BLaER1 (cell line): ENCODE results near the gene ZBTB12.

Experiments
- H3K27ac ChIP-seq: shearing (Covaris generic); formaldehyde crosslinking; 2 replicates; pipeline ENCODE4 v1.8.1; 2022
- H3K27me3 ChIP-seq: shearing (Covaris generic); formaldehyde crosslinking; 2 replicates; pipeline ENCODE4 v1.8.1; 2022
- H3K36me3 ChIP-seq: shearing (Covaris generic); formaldehyde crosslinking; 2 replicates; pipeline ENCODE4 v1.8.1; 2022
- H3K4me1 ChIP-seq: shearing (Covaris generic); formaldehyde crosslinking; 2 replicates; pipeline ENCODE4 v1.8.1; 2022
- H3K4me2 ChIP-seq: shearing (Covaris generic); formaldehyde crosslinking; 2 replicates; pipeline ENCODE4 v1.8.1; 2022
- H3K4me3 ChIP-seq: shearing (Covaris generic); formaldehyde crosslinking; 2 replicates; pipeline ENCODE4 v1.8.1; 2022
- H3K9ac ChIP-seq: shearing (Covaris generic); formaldehyde crosslinking; 2 replicates; pipeline ENCODE4 v1.8.1; 2022
- H3K9me3 ChIP-seq: shearing (Covaris generic); formaldehyde crosslinking; 2 replicates; pipeline ENCODE4 v1.8.1; 2022
- H4K20me1 ChIP-seq: shearing (Covaris generic); formaldehyde crosslinking; 2 replicates; pipeline ENCODE4 v1.8.1; 2022
- Cebpa-rat ChIP-seq: shearing (Covaris generic); IDR thresholded peaks from 2 replicates; pipeline ENCODE4 v1.8.1; 2022

ZBTB12 gene

DNA sequence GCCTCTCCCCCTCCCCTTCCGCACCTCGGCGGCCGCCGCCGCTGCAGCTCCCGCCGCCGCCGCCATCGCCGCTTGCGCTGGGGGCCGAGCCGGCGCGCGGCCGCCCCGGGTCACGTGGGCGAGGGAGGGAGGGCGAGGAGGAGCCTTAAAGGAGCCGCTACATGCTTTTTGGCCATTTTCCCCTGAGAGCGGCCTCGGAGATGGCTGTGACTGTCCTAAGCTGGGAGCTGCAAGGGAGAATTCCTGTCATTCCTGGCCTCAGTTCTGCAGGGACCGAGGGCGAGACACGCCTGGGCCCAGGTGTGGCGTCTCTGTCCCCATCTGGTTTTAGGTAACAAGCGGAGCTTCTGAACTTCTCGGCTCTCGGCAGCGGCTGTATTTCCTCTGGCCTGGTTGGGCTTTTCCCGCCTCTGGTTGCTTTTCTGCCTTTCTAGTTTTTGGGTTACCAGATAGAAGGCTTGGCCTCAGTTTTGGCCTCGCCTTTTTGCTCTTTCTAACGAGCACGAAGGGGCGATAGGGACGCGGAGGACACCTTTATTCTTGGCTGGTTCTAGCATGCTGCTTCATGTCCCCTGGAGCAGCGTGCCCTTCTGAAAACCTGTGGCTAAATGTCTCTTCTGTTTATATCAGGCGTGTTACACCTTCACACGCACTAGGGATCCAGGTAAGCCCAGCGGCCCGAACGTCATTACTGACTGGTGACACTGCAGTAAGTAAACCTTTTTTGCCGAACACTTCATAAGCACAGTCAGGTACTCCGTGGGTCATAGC is 4.1 kb downstream of the ZBTB12 start, which contains the start of gene EHMT2:
EHMT2 (minus strand) TSS at position 87 of the 771 bp plus-strand sequence; CDS start at position 66, 21 bp downstream.
- Histone ChIP-seq H3K4me1 (peaks cover 55% of the 10 kb centered on the region), H3K27me3 (no peaks in the 10 kb centered on the region), H3K9ac (peak within 1 kb of the TSS; percentile 87), H3K27ac (peak within 1 kb of the TSS; percentile 83), H3K9me3 (no peaks in the 10 kb centered on the region), H4K20me1 (peaks cover 12% of the 10 kb centered on the region), H3K4me3 (peak within 1 kb of the TSS; percentile 86), H3K36me3 (peaks cover 36% of the 10 kb centered on the region), H3K4me2 (peak within 1 kb of the TSS; percentile 91)
- no peak for TF ChIP-seq Cebpa-rat

- peaks cover 53% of the 10 kb centered on the region for H3K4me1 ChIP-seq
Measured at GRCh38 chr6:31896856-31897611, 4.9 kb downstream of the ZBTB12 start.

DNA sequence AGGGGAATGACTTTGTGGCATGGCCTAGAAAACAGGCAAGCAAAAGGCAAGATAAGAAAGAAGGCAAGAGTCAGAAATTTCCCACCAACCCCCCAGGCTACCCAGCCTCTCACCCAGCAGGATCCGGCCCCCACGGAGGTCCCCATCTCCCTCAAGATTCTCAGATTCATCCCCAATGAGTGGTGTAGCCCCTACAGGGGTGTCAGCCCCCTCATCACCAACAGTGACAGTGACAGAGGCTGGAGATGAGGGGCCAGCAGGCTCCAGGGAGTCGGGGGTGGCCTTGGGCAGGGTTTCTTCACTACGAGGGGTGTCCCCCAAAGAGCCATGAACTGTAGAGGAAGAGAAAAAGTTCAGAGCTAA is 5.4 kb downstream of the ZBTB12 start:
- Histone ChIP-seq H3K4me1 (peaks cover 53% of the 10 kb centered on the region), H3K9ac (peak overlapping the region; percentile 87), H3K36me3 (peaks cover 50% of the 10 kb centered on the region), H3K27ac (peak overlapping the region; percentile 83), H3K9me3 (no peaks in the 10 kb centered on the region), H3K4me3 (peak overlapping the region; percentile 86), H3K27me3 (no peaks in the 10 kb centered on the region), H4K20me1 (peaks cover 19% of the 10 kb centered on the region), H3K4me2 (peak overlapping the region; percentile 91)
- TF ChIP-seq Cebpa-rat: no peak

More at GRCh38 chr6:31896856-31897611, 4.9 kb downstream of the ZBTB12 start:
- Histone ChIP-seq H4K20me1 (peaks cover 19% of the 10 kb centered on the region), H3K27ac (peak overlapping the region; percentile 83), H3K4me3 (peak overlapping the region; percentile 86), H3K27me3 (no peaks in the 10 kb centered on the region), H3K9me3 (no peaks in the 10 kb centered on the region), H3K36me3 (peaks cover 44% of the 10 kb centered on the region), H3K9ac (peak overlapping the region; percentile 87), H3K4me2 (peak overlapping the region; percentile 91)
- no peak for TF ChIP-seq Cebpa-rat

- Histone ChIP-seq H4K20me1 (peaks cover 30% of the 10 kb centered on the region), H3K4me1 (peaks cover 27% of the 10 kb centered on the region), H3K9ac (peak overlapping the region; percentile 25; the same call in 1 of the 2 replicates), H3K9me3 (no peaks in the 10 kb centered on the region), H3K27me3 (no peaks in the 10 kb centered on the region), H3K36me3 (peaks cover 84% of the 10 kb centered on the region), H3K4me3 (no peak overlapping the region), H3K4me2 (peak overlapping the region; percentile 41), H3K27ac (peak overlapping the region; percentile 3; the same call in 1 of the 2 replicates)
- no peak for TF ChIP-seq Cebpa-rat
Measured at GRCh38 chr6:31892821-31893220, 9.1 kb downstream of the ZBTB12 start.

DNA sequence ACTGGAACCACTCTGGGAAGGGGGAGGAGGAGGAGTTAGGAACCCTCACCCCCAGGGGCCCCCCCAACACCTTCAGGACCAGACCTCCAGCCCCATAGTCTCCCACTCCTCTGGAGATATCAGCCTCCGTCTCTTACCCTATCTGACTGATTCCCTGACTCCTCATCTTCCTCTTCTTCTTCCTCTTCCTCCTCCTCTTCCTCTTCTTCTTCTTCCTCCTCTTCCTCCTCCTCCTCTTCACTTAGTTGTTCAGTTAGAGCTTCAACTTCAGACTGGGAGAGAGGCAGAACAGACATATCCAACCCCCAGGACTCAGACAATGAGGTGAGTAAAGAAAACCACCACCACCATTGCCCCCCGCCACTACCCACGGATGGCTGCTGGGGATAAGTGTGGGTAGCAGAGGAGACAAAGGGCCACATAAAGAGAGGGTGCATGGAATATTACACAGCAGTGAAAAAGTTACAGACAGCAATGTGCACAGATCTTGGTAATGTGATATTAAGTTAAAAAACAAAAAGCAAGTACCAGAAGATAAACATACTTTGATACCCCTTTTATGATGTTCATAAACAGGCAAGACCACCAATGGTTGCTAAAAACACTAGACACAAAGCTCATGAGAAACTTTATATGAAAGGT is 12.4 kb downstream of the ZBTB12 start:
- H3K36me3 ChIP-seq: peaks cover 98% of the 10 kb centered on the region
- H3K27ac ChIP-seq: no peak overlapping the region
- no peak for TF ChIP-seq Cebpa-rat
- H3K4me1 ChIP-seq: peaks cover 13% of the 10 kb centered on the region
- H3K9me3 ChIP-seq: no peaks in the 10 kb centered on the region
- no peak overlapping the region for H3K4me3 ChIP-seq
- H3K9ac ChIP-seq: no peak overlapping the region
- peaks cover 20% of the 10 kb centered on the region for H4K20me1 ChIP-seq
- no peaks in the 10 kb centered on the region for H3K27me3 ChIP-seq
- no peak overlapping the region for H3K4me2 ChIP-seq

DNA sequence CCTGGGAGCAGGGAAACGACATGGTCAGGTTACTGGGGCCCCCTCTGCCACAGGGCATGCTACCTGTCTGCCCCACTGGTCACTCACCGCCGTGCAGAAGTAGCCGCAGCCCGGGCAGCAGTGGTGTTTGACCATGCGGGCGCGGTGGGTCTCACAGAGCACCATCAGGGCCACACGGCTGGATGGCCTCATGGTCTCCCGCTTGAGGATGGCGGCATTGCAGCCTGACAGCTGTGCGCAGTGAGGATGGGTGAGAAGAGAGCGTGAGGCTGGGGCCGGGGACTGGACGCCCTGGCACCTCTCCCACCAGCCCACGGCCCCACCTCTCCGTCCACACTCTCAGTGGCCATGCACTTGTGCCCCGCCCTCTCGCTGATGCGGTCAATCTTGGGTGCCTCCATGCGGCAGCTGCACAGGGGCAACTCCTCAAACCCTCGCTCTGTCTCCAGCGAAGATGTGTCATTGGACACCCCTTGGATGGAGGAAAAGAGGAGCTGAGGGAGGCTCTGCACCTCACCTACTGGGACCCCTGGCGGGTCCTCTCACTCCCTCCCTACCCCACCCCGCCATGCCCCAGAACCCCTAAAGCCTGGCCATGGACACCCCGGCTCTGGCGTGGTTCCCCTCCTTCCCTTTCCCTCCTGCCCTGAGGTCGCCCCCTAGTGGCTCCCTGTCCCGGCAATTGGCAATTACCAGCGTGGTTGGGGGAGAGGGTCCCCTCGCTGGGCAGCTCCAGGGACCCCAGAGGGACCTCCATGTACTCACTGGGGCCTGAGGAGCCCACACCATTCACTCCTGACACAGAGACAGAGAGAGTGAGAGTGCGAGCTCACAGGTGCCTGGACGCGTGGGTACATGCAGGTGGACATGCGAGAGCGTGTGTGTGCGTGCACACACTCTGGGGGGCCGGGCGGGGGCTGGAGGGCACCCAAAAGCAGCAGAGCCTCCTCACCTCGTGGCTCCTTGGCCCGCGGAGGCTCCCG is 13.3 kb downstream of the ZBTB12 start:
- Histone ChIP-seq H3K4me1 (peaks cover 11% of the 10 kb centered on the region), H3K9ac (no peak overlapping the region), H3K27me3 (no peaks in the 10 kb centered on the region), H3K4me3 (no peak overlapping the region), H3K4me2 (no peak overlapping the region), H3K36me3 (peaks cover 98% of the 10 kb centered on the region), H4K20me1 (peaks cover 20% of the 10 kb centered on the region), H3K27ac (no peak overlapping the region), H3K9me3 (no peaks in the 10 kb centered on the region)
- TF ChIP-seq Cebpa-rat: no peak

DNA sequence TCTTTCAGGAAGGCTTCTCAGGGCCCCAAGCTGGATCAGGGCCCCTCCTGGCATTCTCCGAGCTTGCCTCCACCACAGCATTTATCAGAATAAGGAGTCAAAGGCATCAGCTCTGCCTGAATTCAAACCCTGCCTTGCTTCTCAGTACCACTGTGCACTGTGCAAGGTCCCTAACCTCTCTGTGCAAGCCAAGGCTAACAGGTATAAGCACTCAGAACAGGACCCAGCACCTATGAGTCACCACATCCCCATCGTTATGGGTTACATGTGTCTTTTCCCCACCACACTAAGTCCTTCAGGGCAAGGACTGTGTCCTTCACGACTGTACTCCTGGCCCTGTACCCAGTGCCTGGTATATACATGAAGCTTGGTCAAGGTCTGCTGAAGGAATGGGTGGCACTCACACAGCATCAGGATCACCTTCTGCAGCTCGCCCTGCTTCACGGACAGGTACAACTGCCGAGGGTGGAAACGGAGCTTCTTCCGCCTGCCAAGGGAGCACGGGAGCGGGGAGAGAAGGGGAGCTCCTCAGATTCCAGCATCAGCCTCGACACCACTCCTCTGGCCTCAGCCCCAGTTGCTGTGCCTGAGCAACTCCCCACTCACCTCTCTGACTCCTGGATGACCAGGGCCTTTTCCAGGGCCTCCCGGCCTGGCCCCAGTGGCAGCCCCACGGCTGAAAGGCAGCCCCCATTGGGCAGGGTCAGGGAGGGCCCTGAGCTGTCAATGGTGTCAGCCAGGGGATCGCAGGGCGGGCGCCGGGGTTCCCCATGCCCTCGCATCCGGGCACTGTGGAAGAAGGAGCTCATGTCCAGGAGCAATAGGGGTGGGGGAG is 14.5 kb downstream of the ZBTB12 start:
- H3K4me1 ChIP-seq: no peaks in the 10 kb centered on the region
- H3K27me3 ChIP-seq: no peaks in the 10 kb centered on the region
- H3K4me3 ChIP-seq: no peak overlapping the region
- peaks cover 98% of the 10 kb centered on the region for H3K36me3 ChIP-seq
- H3K27ac ChIP-seq: no peak overlapping the region
- no peak overlapping the region for H3K9ac ChIP-seq
- H3K4me2 ChIP-seq: no peak overlapping the region
- no peaks in the 10 kb centered on the region for H3K9me3 ChIP-seq
- peaks cover 25% of the 10 kb centered on the region for H4K20me1 ChIP-seq
- TF ChIP-seq Cebpa-rat: no peak

- TF ChIP-seq Cebpa-rat: no peak
- no peak overlapping the region for H3K4me2 ChIP-seq
- H3K9ac ChIP-seq: no peak overlapping the region
- no peak overlapping the region for H3K4me3 ChIP-seq
- H3K4me1 ChIP-seq: no peaks in the 10 kb centered on the region
- H4K20me1 ChIP-seq: peaks cover 23% of the 10 kb centered on the region
- H3K9me3 ChIP-seq: no peaks in the 10 kb centered on the region
- H3K36me3 ChIP-seq: peaks cover 98% of the 10 kb centered on the region
- no peak overlapping the region for H3K27ac ChIP-seq
- no peaks in the 10 kb centered on the region for H3K27me3 ChIP-seq
Measured at GRCh38 chr6:31886541-31886991, 15.3 kb downstream of the ZBTB12 start.
